ENCODE data around the gene INPP5D.

INPP5D gene

GRCh38 chr2:233117811-233118647 lies 57.9 kb downstream of the INPP5D start:
- Histone ChIP-seq H3K9ac (ENCODE audit: low read length) (no peak overlapping the region), H3K4me3 (ENCODE audit: low read depth, low read length, poor library complexity, severe bottlenecking) (no peak overlapping the region), H4K20me1 (ENCODE audit: insufficient read depth, low read length) (no peaks in the 10 kb centered on the region), H3K9me3 (ENCODE audit: low read length) (no peaks in the 10 kb centered on the region), H3K79me2 (ENCODE audit: insufficient read depth, low read length) (no peaks in the 10 kb centered on the region), H3F3A (ENCODE audit: insufficient read depth, low read length) (no peaks in the 10 kb centered on the region), H3K27me3 (ENCODE audit: insufficient read depth, low read length) (no peaks in the 10 kb centered on the region), H3K36me3 (ENCODE audit: insufficient read depth, low read length) (peaks cover 13% of the 10 kb centered on the region; the same call in 1 of the 2 replicates), H2AFZ (ENCODE audit: low read length) (no peak overlapping the region), H3K4me1 (ENCODE audit: insufficient read depth, low read length, severe bottlenecking) (peaks cover 10% of the 10 kb centered on the region), H3K27ac (ENCODE audit: low read depth, low read length, poor library complexity, severe bottlenecking) (no peak overlapping the region), H3K4me2 (ENCODE audit: low read length) (no peak overlapping the region), H3K9me2 (ENCODE audit: low read depth, low read length) (no peaks in the 10 kb centered on the region)
- TF ChIP-seq, protein P1, sequence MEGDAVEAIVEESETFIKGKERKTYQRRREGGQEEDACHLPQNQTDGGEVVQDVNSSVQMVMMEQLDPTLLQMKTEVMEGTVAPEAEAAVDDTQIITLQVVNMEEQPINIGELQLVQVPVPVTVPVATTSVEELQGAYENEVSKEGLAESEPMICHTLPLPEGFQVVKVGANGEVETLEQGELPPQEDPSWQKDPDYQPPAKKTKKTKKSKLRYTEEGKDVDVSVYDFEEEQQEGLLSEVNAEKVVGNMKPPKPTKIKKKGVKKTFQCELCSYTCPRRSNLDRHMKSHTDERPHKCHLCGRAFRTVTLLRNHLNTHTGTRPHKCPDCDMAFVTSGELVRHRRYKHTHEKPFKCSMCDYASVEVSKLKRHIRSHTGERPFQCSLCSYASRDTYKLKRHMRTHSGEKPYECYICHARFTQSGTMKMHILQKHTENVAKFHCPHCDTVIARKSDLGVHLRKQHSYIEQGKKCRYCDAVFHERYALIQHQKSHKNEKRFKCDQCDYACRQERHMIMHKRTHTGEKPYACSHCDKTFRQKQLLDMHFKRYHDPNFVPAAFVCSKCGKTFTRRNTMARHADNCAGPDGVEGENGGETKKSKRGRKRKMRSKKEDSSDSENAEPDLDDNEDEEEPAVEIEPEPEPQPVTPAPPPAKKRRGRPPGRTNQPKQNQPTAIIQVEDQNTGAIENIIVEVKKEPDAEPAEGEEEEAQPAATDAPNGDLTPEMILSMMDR (IDR thresholded peaks at IDR 0.05; ENCODE audit: low read length) = peak; percentile 13; the same call in 1 of the 2 replicates
- TF ChIP-seq EZH2 (IDR thresholded peaks at IDR 0.05; ENCODE audit: borderline replicate concordance, low read length) = no peak

- Histone ChIP-seq H3K36me3 (ENCODE audit: insufficient read depth, low read length) (peaks cover 19% of the 10 kb centered on the region; the same call in 1 of the 2 replicates), H3K4me2 (ENCODE audit: low read length) (no peak overlapping the region), H3K9me2 (ENCODE audit: low read depth, low read length) (no peaks in the 10 kb centered on the region), H3F3A (ENCODE audit: insufficient read depth, low read length) (no peaks in the 10 kb centered on the region), H3K9me3 (ENCODE audit: low read length) (no peaks in the 10 kb centered on the region), H3K27me3 (ENCODE audit: insufficient read depth, low read length) (no peaks in the 10 kb centered on the region), H3K79me2 (ENCODE audit: insufficient read depth, low read length) (no peaks in the 10 kb centered on the region), H4K20me1 (ENCODE audit: insufficient read depth, low read length) (no peaks in the 10 kb centered on the region), H3K9ac (ENCODE audit: low read length) (no peak overlapping the region), H2AFZ (ENCODE audit: low read length) (no peak overlapping the region), H3K4me1 (ENCODE audit: insufficient read depth, low read length, severe bottlenecking) (peaks cover 10% of the 10 kb centered on the region), H3K4me3 (ENCODE audit: low read depth, low read length, poor library complexity, severe bottlenecking) (no peak overlapping the region), H3K27ac (ENCODE audit: low read depth, low read length, poor library complexity, severe bottlenecking) (no peak overlapping the region)
- TF ChIP-seq EZH2 (IDR thresholded peaks at IDR 0.05; ENCODE audit: borderline replicate concordance, low read length) = no peak
- TF ChIP-seq, protein P1 (IDR thresholded peaks at IDR 0.05; ENCODE audit: low read length) = no peak
These were observed 58.5 kb downstream of the INPP5D start for GRCh38 chr2:233118648-233119000.

GRCh38 chr2:233119123-233119522 lies 59.0 kb downstream of the INPP5D start:
- no peak overlapping the region for H3K4me2 ChIP-seq (ENCODE audit: low read length)
- no peak overlapping the region for H3K9ac ChIP-seq (ENCODE audit: low read length)
- no peak overlapping the region for H2AFZ ChIP-seq (ENCODE audit: low read length)
- no peaks in the 10 kb centered on the region for H3K79me2 ChIP-seq (ENCODE audit: insufficient read depth, low read length)
- no peak overlapping the region for H3K4me3 ChIP-seq (ENCODE audit: low read depth, low read length, poor library complexity, severe bottlenecking)
- H3K27me3 ChIP-seq (ENCODE audit: insufficient read depth, low read length) = no peaks in the 10 kb centered on the region
- H3K9me2 ChIP-seq (ENCODE audit: low read depth, low read length) = no peaks in the 10 kb centered on the region
- no peaks in the 10 kb centered on the region for H3K9me3 ChIP-seq (ENCODE audit: low read length)
- H3F3A ChIP-seq (ENCODE audit: insufficient read depth, low read length) = no peaks in the 10 kb centered on the region
- peaks cover 15% of the 10 kb centered on the region for H3K4me1 ChIP-seq (ENCODE audit: insufficient read depth, low read length, severe bottlenecking)
- no peak for TF ChIP-seq EZH2 (IDR thresholded peaks at IDR 0.05; ENCODE audit: borderline replicate concordance, low read length)
- TF ChIP-seq, protein P1 (IDR thresholded peaks at IDR 0.05; ENCODE audit: low read length) = no peak
- no peak overlapping the region for H3K27ac ChIP-seq (ENCODE audit: low read depth, low read length, poor library complexity, severe bottlenecking)
- no peaks in the 10 kb centered on the region for H4K20me1 ChIP-seq (ENCODE audit: insufficient read depth, low read length)
- H3K36me3 ChIP-seq (ENCODE audit: insufficient read depth, low read length) = peaks cover 22% of the 10 kb centered on the region; the same call in 1 of the 2 replicates

Data from OCI-LY1 (cell line).